ENCODE measurements around the gene RBSN.

RBSN gene

GRCh38 chr3:15044326-15044725, 54.6 kb downstream of the RBSN start:
- Histone ChIP-seq H3K4me3 (ENCODE audit: low read length) (no peak overlapping the region), H3K36me3 (ENCODE audit: control insufficient read depth, low read length) (peaks cover 96% of the 10 kb centered on the region), H3K27me3 (ENCODE audit: control insufficient read depth, low read length) (no peaks in the 10 kb centered on the region), H3K4me1 (ENCODE audit: control insufficient read depth, low read length) (no peaks in the 10 kb centered on the region), H3K9me3 (ENCODE audit: control insufficient read depth, insufficient read depth, low read length) (no peaks in the 10 kb centered on the region), H3K4me2 (ENCODE audit: low read length) (no peak overlapping the region), H3K79me2 (ENCODE audit: control insufficient read depth, low read length) (peaks cover 9% of the 10 kb centered on the region), H3F3A (ENCODE audit: control insufficient read depth, insufficient read depth) (peaks cover 13% of the 10 kb centered on the region), H3K9me2 (replicated peaks; ENCODE audit: control insufficient read depth, low read length) (no peaks in the 10 kb centered on the region), H4K20me1 (ENCODE audit: control insufficient read depth, insufficient read depth, low read depth, low read length) (peaks cover 9% of the 10 kb centered on the region), H3K27ac (ENCODE audit: low read depth, low read length) (no peak overlapping the region)
- TF ChIP-seq, protein P1, sequence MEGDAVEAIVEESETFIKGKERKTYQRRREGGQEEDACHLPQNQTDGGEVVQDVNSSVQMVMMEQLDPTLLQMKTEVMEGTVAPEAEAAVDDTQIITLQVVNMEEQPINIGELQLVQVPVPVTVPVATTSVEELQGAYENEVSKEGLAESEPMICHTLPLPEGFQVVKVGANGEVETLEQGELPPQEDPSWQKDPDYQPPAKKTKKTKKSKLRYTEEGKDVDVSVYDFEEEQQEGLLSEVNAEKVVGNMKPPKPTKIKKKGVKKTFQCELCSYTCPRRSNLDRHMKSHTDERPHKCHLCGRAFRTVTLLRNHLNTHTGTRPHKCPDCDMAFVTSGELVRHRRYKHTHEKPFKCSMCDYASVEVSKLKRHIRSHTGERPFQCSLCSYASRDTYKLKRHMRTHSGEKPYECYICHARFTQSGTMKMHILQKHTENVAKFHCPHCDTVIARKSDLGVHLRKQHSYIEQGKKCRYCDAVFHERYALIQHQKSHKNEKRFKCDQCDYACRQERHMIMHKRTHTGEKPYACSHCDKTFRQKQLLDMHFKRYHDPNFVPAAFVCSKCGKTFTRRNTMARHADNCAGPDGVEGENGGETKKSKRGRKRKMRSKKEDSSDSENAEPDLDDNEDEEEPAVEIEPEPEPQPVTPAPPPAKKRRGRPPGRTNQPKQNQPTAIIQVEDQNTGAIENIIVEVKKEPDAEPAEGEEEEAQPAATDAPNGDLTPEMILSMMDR (IDR thresholded peaks at IDR 0.05; ENCODE audit: low read depth, low read length, poor library complexity, severe bottlenecking): no peak
- no peak for TF ChIP-seq EZH2phosphoT487 (IDR thresholded peaks at IDR 0.05; ENCODE audit: borderline replicate concordance, low read length)

- H3F3A ChIP-seq (ENCODE audit: control insufficient read depth, insufficient read depth): peaks cover 14% of the 10 kb centered on the region
- H3K9me3 ChIP-seq (ENCODE audit: control insufficient read depth, insufficient read depth, low read length): no peaks in the 10 kb centered on the region
- peaks cover 96% of the 10 kb centered on the region for H3K36me3 ChIP-seq (ENCODE audit: control insufficient read depth, low read length)
- peaks cover 1% of the 10 kb centered on the region; the same call in 1 of the 2 replicates for H4K20me1 ChIP-seq (ENCODE audit: control insufficient read depth, insufficient read depth, low read depth, low read length)
- no peaks in the 10 kb centered on the region for H3K27me3 ChIP-seq (ENCODE audit: control insufficient read depth, low read length)
- H3K27ac ChIP-seq (ENCODE audit: low read depth, low read length): no peak overlapping the region
- H3K4me3 ChIP-seq (ENCODE audit: low read length): no peak overlapping the region
- no peak overlapping the region for H3K4me2 ChIP-seq (ENCODE audit: low read length)
- no peaks in the 10 kb centered on the region for H3K9me2 ChIP-seq (replicated peaks; ENCODE audit: control insufficient read depth, low read length)
- H3K4me1 ChIP-seq (ENCODE audit: control insufficient read depth, low read length): no peaks in the 10 kb centered on the region
- peaks cover 2% of the 10 kb centered on the region for H3K79me2 ChIP-seq (ENCODE audit: control insufficient read depth, low read length)
- TF ChIP-seq EZH2phosphoT487 (IDR thresholded peaks at IDR 0.05; ENCODE audit: borderline replicate concordance, low read length): no peak
- TF ChIP-seq, protein P1 (IDR thresholded peaks at IDR 0.05; ENCODE audit: low read depth, low read length, poor library complexity, severe bottlenecking): no peak
Observed at GRCh38 chr3:15043408-15044171, 55.4 kb downstream of the RBSN start.

DNA sequence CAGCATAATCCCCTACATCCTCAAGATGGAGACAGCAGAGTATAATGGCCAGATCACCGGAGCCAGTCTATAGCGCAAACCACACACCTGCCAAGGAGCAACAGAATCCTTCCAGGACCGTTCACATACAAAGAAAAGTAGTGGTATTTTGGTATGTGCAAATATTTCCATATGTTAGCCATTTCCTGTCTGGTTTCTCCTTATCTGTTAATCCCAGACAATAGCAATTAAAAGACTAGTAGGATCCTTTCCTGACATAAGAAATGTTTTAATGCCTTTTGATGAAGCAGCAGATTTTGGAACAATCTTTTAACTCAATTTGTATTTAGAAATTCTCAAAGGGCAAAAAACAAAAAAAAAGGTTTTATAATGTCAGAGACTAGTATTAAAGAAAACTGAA, 56.0 kb downstream of the RBSN start:
- Histone ChIP-seq H3K4me2 (ENCODE audit: low read length) (no peak overlapping the region), H3K4me1 (ENCODE audit: control insufficient read depth, low read length) (no peaks in the 10 kb centered on the region), H3K4me3 (ENCODE audit: low read length) (no peak overlapping the region), H3K9me2 (replicated peaks; ENCODE audit: control insufficient read depth, low read length) (no peaks in the 10 kb centered on the region), H3F3A (ENCODE audit: control insufficient read depth, insufficient read depth) (peaks cover 11% of the 10 kb centered on the region), H3K27ac (ENCODE audit: low read depth, low read length) (no peak overlapping the region), H4K20me1 (ENCODE audit: control insufficient read depth, insufficient read depth, low read depth, low read length) (no peaks in the 10 kb centered on the region), H3K27me3 (ENCODE audit: control insufficient read depth, low read length) (no peaks in the 10 kb centered on the region), H3K79me2 (ENCODE audit: control insufficient read depth, low read length) (no peaks in the 10 kb centered on the region), H3K9me3 (ENCODE audit: control insufficient read depth, insufficient read depth, low read length) (no peaks in the 10 kb centered on the region), H3K36me3 (ENCODE audit: control insufficient read depth, low read length) (peaks cover 95% of the 10 kb centered on the region)
- TF ChIP-seq, protein P1 (IDR thresholded peaks at IDR 0.05; ENCODE audit: low read depth, low read length, poor library complexity, severe bottlenecking): no peak
- TF ChIP-seq EZH2phosphoT487 (IDR thresholded peaks at IDR 0.05; ENCODE audit: borderline replicate concordance, low read length): no peak

All from DOHH2 (cell line).